Body of pancreas (tissue), 4 donors: ENCODE data around the gene ACKR2. TPM values are rescaled to one million over a fixed set of nuclear protein-coding genes. Genes with fewer than 3 reads are reported as not detected.

Experiments used
- ATAC-seq: fragments of 150-250 bp; one replicate; pipeline ENCODE4 v1.9.1; 2016
- DNase-seq, 4 donors: peaks; one replicate each; pipeline ENCODE4 v3.0.0-alpha.2; 2019
- H3K27ac ChIP-seq, 4 donors: fragments of 200-600 bp; sonication (generic); 1 replicate in 3 of 4; 2 replicates in 1 of 4; pipeline versions ENCODE4 v1.5.1 to v1.6.1; 2016 to 2019; ENCODE audit warnings: mild to moderate bottlenecking in 1 of 4, mixed read lengths in 1 of 4, moderate library complexity in 1 of 4
- H3K27me3 ChIP-seq, 2 donors: fragments of 200-600 bp; sonication (generic); one replicate each; pipeline ENCODE4 v1.6.0; 2016; ENCODE audit warnings: mild to moderate bottlenecking in 1 of 2
- H3K36me3 ChIP-seq, 2 donors: fragments of 200-600 bp; sonication (generic); replicated peaks in 1 of 2; 2 replicates each; pipeline ENCODE4 v1.5.1; 2016; ENCODE audit warnings: low read depth in 2 of 2; ENCODE audit not compliant: insufficient read depth in 1 of 2
- H3K4me1 ChIP-seq: fragments of 200-600 bp; sonication (generic); one replicate; pipeline ENCODE4 v1.6.0; 2016
- H3K4me3 ChIP-seq, 2 donors: fragments of 200-600 bp; sonication (generic); 1 replicate in 1 of 2; 2 replicates in 1 of 2; pipeline ENCODE4 v1.5.1; 2016 to 2019
- H3K9me3 ChIP-seq, 3 donors: fragments of 200-600 bp; sonication (generic); 1 replicate in 2 of 3; 2 replicates in 1 of 3; pipeline ENCODE4 v1.5.1; 2016
- CTCF ChIP-seq, 7 experiments: fragments of 450-650 bp in 4 of 7; fragments of 200-600 bp in 3 of 7; sonication (generic) in 3 of 7; IDR thresholded peaks; one replicate each; pipeline ENCODE4 v1.5.1; 2016 to 2019; ENCODE audit warnings: antibody characterized with exemption in 7 of 7
- POLR2A ChIP-seq, 3 donors: fragments of 450-650 bp; IDR thresholded peaks; one replicate each; pipeline ENCODE4 v1.6.1; 2016; ENCODE audit warnings: antibody characterized with exemption in 3 of 3, mild to moderate bottlenecking in 2 of 3
- WGBS, 2 donors: methylation state at CpG; one replicate each; pipeline ENCODE4 v1.1.5; 2017; 5-methylcytosine and 5-hydroxymethylcytosine counted together
- intact Hi-C: fragments of 100-400 bp; cut with DNase I; formaldehyde crosslinking; loops from one replicate; pipeline ENCODE4 v1.15.1; 2023
- total RNA-seq, 2 donors: library from RNA; depleted of rRNA; stranded (reverse); fragments of >200 nt; gene quantifications; one replicate each; pipeline ENCODE4 v1.1.0, GENCODE V29; 2016

Gene ACKR2
- total RNA-seq, 2 donors from 2014 or later = 3.3 to 3.4 TPM

- intact Hi-C loops = no loop called here
- Histone ChIP-seq H3K4me1 (peaks cover 12% of the 10 kb centered on the region), H3K36me3 (peaks cover 0 to 8% of the 10 kb centered on the region in 2 donors), H3K27ac (no peak overlapping the region), H3K9me3 (no peaks in the 10 kb centered on the region), H3K27me3 (no peaks in the 10 kb centered on the region), H3K4me3 (no peak overlapping the region)
- DNase-seq (no peak), ATAC-seq (no peak)
- 21 to 23% methylated on average over 1 of the region's 1 CpG for WGBS, 2 donors
- TF ChIP-seq CTCF (IDR thresholded peaks at IDR 0.05) = no peak
- no peak for TF ChIP-seq POLR2A (IDR thresholded peaks at IDR 0.05)
Measured at GRCh38 chr3:42786212-42786611, 23.0 kb upstream of the ACKR2 start.

GRCh38 chr3:42786631-42787030 lies 22.6 kb upstream of the ACKR2 start:
- no peaks in the 10 kb centered on the region for H3K9me3 ChIP-seq
- H3K36me3 ChIP-seq = peaks cover 0 to 8% of the 10 kb centered on the region in 2 donors
- intact Hi-C loops = no loop called here
- DNase-seq = no peak
- no peak for TF ChIP-seq CTCF (IDR thresholded peaks at IDR 0.05)
- no peak for TF ChIP-seq POLR2A (IDR thresholded peaks at IDR 0.05)
- ATAC-seq = no peak
- 95 to 96% methylated on average over 2 of the region's 2 CpGs for WGBS, 2 donors
- peaks cover 12% of the 10 kb centered on the region for H3K4me1 ChIP-seq
- no peak overlapping the region for H3K27ac ChIP-seq
- H3K27me3 ChIP-seq = no peaks in the 10 kb centered on the region
- H3K4me3 ChIP-seq = no peak overlapping the region

- intact Hi-C loops = no loop called here
- Histone ChIP-seq H3K27ac (no peak overlapping the region), H3K4me1 (peaks cover 12% of the 10 kb centered on the region), H3K4me3 (no peak overlapping the region), H3K27me3 (no peaks in the 10 kb centered on the region), H3K9me3 (no peaks in the 10 kb centered on the region), H3K36me3 (no peaks in the 10 kb centered on the region)
- DNase-seq (no peak), ATAC-seq (no peak)
- WGBS, 2 donors = 66 to 67% methylated on average over 6 of the region's 6 CpGs
- no peak for TF ChIP-seq CTCF (IDR thresholded peaks at IDR 0.05)
- no peak for TF ChIP-seq POLR2A (IDR thresholded peaks at IDR 0.05)
Measured at GRCh38 chr3:42790714-42791229, 18.5 kb upstream of the ACKR2 start.

- H3K27me3 ChIP-seq = no peaks in the 10 kb centered on the region
- H3K9me3 ChIP-seq = no peaks in the 10 kb centered on the region
- intact Hi-C loops = no loop called here
- WGBS, 2 donors = 92 to 95% methylated on average over 2 of the region's 2 CpGs
- no peaks in the 10 kb centered on the region for H3K36me3 ChIP-seq
- no peak for DNase-seq
- peaks cover 10% of the 10 kb centered on the region for H3K4me1 ChIP-seq
- H3K4me3 ChIP-seq = no peak overlapping the region
- ATAC-seq = no peak
- TF ChIP-seq POLR2A (IDR thresholded peaks at IDR 0.05) (no peak), CTCF (IDR thresholded peaks at IDR 0.05) (no peak)
- H3K27ac ChIP-seq = no peak overlapping the region
Measured at GRCh38 chr3:42795621-42796181, 13.5 kb upstream of the ACKR2 start.

- DNase-seq = no peak
- Histone ChIP-seq H3K4me3 (no peak overlapping the region), H3K27ac (no peak overlapping the region), H3K9me3 (no peaks in the 10 kb centered on the region), H3K27me3 (no peaks in the 10 kb centered on the region), H3K4me1 (peaks cover 17% of the 10 kb centered on the region), H3K36me3 (no peaks in the 10 kb centered on the region)
- intact Hi-C loops = no loop called here
- 71 to 83% methylated on average over 4 of the region's 5 CpGs for WGBS, 2 donors
- TF ChIP-seq POLR2A (IDR thresholded peaks at IDR 0.05) (no peak), CTCF (IDR thresholded peaks at IDR 0.05) (no peak)
- ATAC-seq = no peak
Measured at GRCh38 chr3:42796332-42796885, 12.8 kb upstream of the ACKR2 start.
